Gastrocnemius medialis (tissue), 4 donors: ENCODE data around the gene RPS27L. TPM values are rescaled to one million over a fixed set of nuclear protein-coding genes. Genes with fewer than 3 reads are reported as not detected.

ENCODE experiments used
- ATAC-seq, 2 donors: fragments of 150-250 bp; one replicate each; pipeline ENCODE4 v1.9.1; 2016
- DNase-seq, 2 donors: peaks; one replicate each; pipeline ENCODE4 v3.0.0-alpha.2; 2019
- H3K27ac ChIP-seq, 4 donors: fragments of 200-600 bp; sonication (generic); 1 replicate in 1 of 4; 2 replicates in 3 of 4; pipeline ENCODE4 v1.5.1; 2016 to 2018; ENCODE audit warnings: mild to moderate bottlenecking in 2 of 4, moderate library complexity in 1 of 4
- H3K27me3 ChIP-seq, 3 donors: fragments of 200-600 bp; sonication (generic) in 2 of 3; 1 replicate in 1 of 3; 2 replicates in 2 of 3; pipeline versions ENCODE4 v1.5.1 to v1.6.0; 2016 to 2019; ENCODE audit warnings: mild to moderate bottlenecking in 1 of 3, moderate library complexity in 1 of 3
- H3K36me3 ChIP-seq, 2 donors: fragments of 200-600 bp; sonication (generic) in 1 of 2; one replicate each; pipeline ENCODE4 v1.5.1; 2017 to 2018
- H3K4me1 ChIP-seq, 2 donors: fragments of 200-600 bp; sonication (generic) in 1 of 2; one replicate each; pipeline ENCODE4 v1.5.1; 2016 to 2017; ENCODE audit warnings: mild to moderate bottlenecking in 2 of 2
- H3K4me3 ChIP-seq, 4 donors: fragments of 200-600 bp; sonication (generic) in 3 of 4; 1 replicate in 1 of 4; 2 replicates in 3 of 4; pipeline ENCODE4 v1.5.1; 2016 to 2019; ENCODE audit warnings: mild to moderate bottlenecking in 2 of 4
- H3K9me3 ChIP-seq, 3 donors: fragments of 200-600 bp; sonication (generic) in 2 of 3; 1 replicate in 1 of 3; 2 replicates in 2 of 3; pipeline ENCODE4 v1.5.1; 2016 to 2019
- CTCF ChIP-seq, 5 experiments: fragments of 450-650 bp in 3 of 5; fragments of 200-600 bp in 2 of 5; sonication (generic) in 2 of 5; IDR thresholded peaks in 4 of 5; conservative IDR thresholded peaks in 1 of 5; 1 replicate in 4 of 5; 2 replicates in 1 of 5; pipeline ENCODE4 v1.5.1; 2016 to 2019; ENCODE audit warnings: antibody characterized with exemption in 5 of 5, mild to moderate bottlenecking in 3 of 5, moderate library complexity in 3 of 5
- POLR2A ChIP-seq, 2 donors: fragments of 450-650 bp; IDR thresholded peaks; one replicate each; pipeline ENCODE4 v1.6.1; 2017; ENCODE audit warnings: antibody characterized with exemption in 2 of 2, mild to moderate bottlenecking in 2 of 2, moderate library complexity in 2 of 2
- in situ Hi-C, 4 donors: fragments of 200-750 bp; cut with MboI; loops; one replicate each; pipeline versions ENCODE4 v1.15.0 to v1.8.0; 2017; ENCODE audit warnings: low sequenced_read_pairs in 4 of 4
- intact Hi-C: fragments of 100-400 bp; cut with DNase I; formaldehyde crosslinking; loops from one replicate; pipeline ENCODE4 v1.15.1; 2023; ENCODE audit warnings: low total_unique reads
- total RNA-seq, 4 donors: library from RNA; depleted of rRNA; stranded (reverse); fragments of >200 nt; gene quantifications; one replicate each; pipeline versions ENCODE4 v1.1.0 to v1.2.3, GENCODE V29; 2016

Gene RPS27L
- total RNA-seq, 4 donors from 2014 or later = 53.0 to 145 (median 78.0) TPM

DNA sequence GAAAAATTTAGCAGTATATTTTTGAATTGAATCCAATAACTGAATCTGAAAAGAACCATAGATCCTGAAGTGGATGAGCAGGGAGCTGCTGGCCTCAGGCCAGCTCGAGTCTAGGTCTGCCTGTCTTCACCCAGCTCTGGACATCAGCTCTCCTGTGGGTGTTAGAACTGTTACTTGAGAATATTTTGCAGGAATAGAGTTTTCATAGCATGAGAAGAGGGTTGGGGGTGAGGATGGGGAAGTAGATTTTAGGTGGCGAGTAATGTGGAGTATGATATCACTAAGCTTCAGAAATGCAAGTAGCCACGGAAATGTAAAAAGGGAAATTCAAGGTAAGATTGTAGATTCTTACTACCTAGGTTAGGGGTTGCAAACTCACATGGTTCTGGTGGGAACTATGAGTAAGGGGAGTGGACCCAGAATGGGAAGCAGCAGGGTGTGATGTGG is 38.3 kb upstream of the RPS27L start:
- DNase-seq (no peak), ATAC-seq (no peak)
- peaks cover 2 to 34% of the 10 kb centered on the region in 2 donors for H3K4me1 ChIP-seq
- TF ChIP-seq POLR2A (IDR thresholded peaks at IDR 0.05) = no peak
- TF ChIP-seq CTCF (IDR thresholded peaks at IDR 0.05 in 4 of 5, conservative IDR thresholded peaks at IDR 0.05 in 1 of 5) = no peak
- no peaks in the 10 kb centered on the region for H3K36me3 ChIP-seq
- H3K27me3 ChIP-seq = no peaks in the 10 kb centered on the region
- no peak overlapping the region for H3K27ac ChIP-seq
- in situ Hi-C loops = no loop called here
- H3K9me3 ChIP-seq = no peaks in the 10 kb centered on the region
- intact Hi-C loops = no loop called here
- H3K4me3 ChIP-seq = no peak overlapping the region

DNA sequence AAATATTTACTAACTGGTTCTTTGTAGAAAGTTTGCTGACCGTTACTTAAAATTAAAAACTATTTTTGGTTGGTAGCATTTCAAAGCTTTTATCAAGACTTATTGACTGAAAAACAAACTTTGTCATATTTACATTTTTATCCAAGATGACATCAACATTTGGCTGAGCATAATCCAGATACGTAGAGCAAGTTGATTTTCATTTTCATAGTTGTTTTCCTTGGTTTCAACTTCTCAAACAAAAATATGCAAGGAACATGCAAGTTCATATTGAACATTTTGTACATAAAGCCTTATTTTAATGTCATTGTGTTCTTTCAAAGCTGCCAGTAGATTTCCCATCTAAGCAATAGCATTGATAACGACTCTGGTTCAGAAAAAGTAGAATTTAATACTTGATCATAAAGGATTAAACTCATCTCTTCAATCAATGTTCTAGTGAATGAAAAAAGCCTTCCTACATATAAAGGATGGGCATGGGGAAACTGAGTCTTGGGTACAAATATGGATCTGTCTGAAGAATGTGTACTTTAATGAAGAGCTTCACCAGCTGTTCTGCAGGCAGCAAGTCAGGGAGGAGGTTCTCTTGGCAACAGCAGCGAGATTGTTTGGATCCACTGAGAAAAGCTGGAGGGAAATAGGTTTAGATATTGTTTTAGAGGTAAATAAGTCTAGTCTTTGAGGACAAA is 37.7 kb upstream of the RPS27L start:
- DNase-seq (no peak), ATAC-seq (peak in 1 of 2 donors; percentile 11)
- intact Hi-C loops = loop anchor here (5.0 kb wide), 1 partner anchor 47 kb away; no protein-coding TSS in a partner anchor
- H3K36me3 ChIP-seq = no peaks in the 10 kb centered on the region
- TF ChIP-seq CTCF (IDR thresholded peaks at IDR 0.05 in 4 of 5, conservative IDR thresholded peaks at IDR 0.05 in 1 of 5) = no peak
- no peak for TF ChIP-seq POLR2A (IDR thresholded peaks at IDR 0.05)
- H3K27ac ChIP-seq = peak overlapping the region in 1 of 4 donors; percentile 13
- H3K9me3 ChIP-seq = no peaks in the 10 kb centered on the region
- peaks cover 7 to 36% of the 10 kb centered on the region in 2 donors for H3K4me1 ChIP-seq
- no peaks in the 10 kb centered on the region for H3K27me3 ChIP-seq
- H3K4me3 ChIP-seq = no peak overlapping the region
- in situ Hi-C loops = loop anchor here in 1 of 4 donors (5.0 kb wide), 1 partner anchor 37 kb away; no protein-coding TSS in a partner anchor

DNA sequence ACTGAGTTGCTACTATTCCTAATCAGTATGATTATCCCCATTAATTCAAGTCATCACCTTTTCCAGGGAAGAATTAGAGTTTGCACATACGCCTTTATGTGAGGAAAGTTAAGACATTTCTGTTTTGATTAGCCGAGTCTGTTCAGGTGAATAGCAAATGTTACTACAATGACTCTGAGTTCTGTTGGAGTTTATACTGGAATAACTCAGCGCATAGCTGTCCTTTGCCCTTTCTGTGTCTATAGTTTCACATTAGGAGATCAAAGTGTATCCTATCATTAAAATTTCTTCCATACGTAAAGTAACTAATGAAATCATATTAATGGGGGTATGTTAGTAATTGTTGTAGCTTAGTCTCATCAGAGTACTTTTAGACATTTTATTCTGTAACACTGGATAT is 37.0 kb upstream of the RPS27L start:
- H3K9me3 ChIP-seq = no peaks in the 10 kb centered on the region
- H3K27me3 ChIP-seq = no peaks in the 10 kb centered on the region
- TF ChIP-seq CTCF (IDR thresholded peaks at IDR 0.05 in 4 of 5, conservative IDR thresholded peaks at IDR 0.05 in 1 of 5) (no peak), POLR2A (IDR thresholded peaks at IDR 0.05) (no peak)
- no peak for ATAC-seq
- DNase-seq = no peak
- no peaks in the 10 kb centered on the region for H3K36me3 ChIP-seq
- intact Hi-C loops (loop anchor here (5.0 kb wide), 1 partner anchor 48 kb away; no protein-coding TSS in a partner anchor), in situ Hi-C loops (loop anchor here in 1 of 4 donors (5.0 kb wide), 1 partner anchor 38 kb away; no protein-coding TSS in a partner anchor)
- H3K27ac ChIP-seq = peak overlapping the region in 1 of 4 donors; percentile 13
- no peak overlapping the region for H3K4me3 ChIP-seq
- peaks cover 7 to 36% of the 10 kb centered on the region in 2 donors for H3K4me1 ChIP-seq

DNA sequence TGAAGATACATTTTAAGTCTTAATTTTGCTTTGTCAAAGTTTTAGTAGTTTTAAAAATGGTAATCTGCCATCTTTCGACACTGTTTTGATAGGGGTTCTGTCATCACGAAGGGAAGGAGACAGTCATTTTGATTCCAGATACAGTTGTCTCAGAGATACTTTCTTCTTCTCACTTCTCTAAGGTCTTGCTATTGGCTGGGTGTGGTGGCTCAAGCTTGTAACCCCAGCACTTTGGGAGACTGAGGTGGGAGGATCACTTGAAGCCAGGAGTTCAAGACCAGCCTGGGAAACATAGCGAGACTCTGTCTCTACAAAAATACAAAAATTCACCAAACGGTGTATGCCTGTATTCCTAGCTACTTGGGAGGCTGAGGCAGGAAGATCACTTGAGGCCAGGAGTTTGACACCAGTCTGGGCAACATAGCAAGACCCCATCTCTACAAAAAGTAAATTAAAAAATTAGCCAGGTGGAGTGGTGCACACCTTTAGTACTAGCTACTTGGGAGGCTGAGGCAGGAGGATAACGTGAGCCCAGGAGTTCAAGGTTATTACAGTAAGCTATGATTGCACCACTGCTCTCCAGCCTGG is 35.4 kb upstream of the RPS27L start:
- ATAC-seq (no peak), DNase-seq (no peak)
- Histone ChIP-seq H3K9me3 (no peaks in the 10 kb centered on the region), H3K27me3 (no peaks in the 10 kb centered on the region), H3K4me1 (peaks cover 7 to 40% of the 10 kb centered on the region in 2 donors), H3K27ac (no peak overlapping the region), H3K4me3 (no peak overlapping the region), H3K36me3 (no peaks in the 10 kb centered on the region)
- in situ Hi-C loops (loop anchor here in 1 of 4 donors (5.0 kb wide), 1 partner anchor 40 kb away; no protein-coding TSS in a partner anchor), intact Hi-C loops (loop anchor here (5.0 kb wide), 1 partner anchor 50 kb away; no protein-coding TSS in a partner anchor)
- TF ChIP-seq POLR2A (IDR thresholded peaks at IDR 0.05) = no peak
- no peak for TF ChIP-seq CTCF (IDR thresholded peaks at IDR 0.05 in 4 of 5, conservative IDR thresholded peaks at IDR 0.05 in 1 of 5)
